H1 (cell line): ENCODE results near the gene STYK1. TPM values are rescaled to one million over a fixed set of nuclear protein-coding genes. Genes with fewer than 3 reads are reported as not detected.

ENCODE experiments used
- CTCF ChIA-PET: fragments of 300-600 bp; sonication (Branson Sonifier 250); formaldehyde crosslinking; loops from one replicate; lab custom pipeline; 2021; ENCODE audit not compliant: partially characterized antibody; lab: Charles Lee
- POLR2A ChIA-PET: fragments of 300-600 bp; sonication (Branson Sonifier 250); formaldehyde crosslinking; loops from one replicate; lab custom pipeline; 2021; ENCODE audit warnings: inconsistent platforms; ENCODE audit not compliant: partially characterized antibody; lab: Charles Lee
- DNase-seq, 2 experiments: peaks; one replicate each; pipeline versions ENCODE4 v3.0.0 to v3.0.0-alpha.2; 2010 to 2022; ENCODE audit warnings: low spot score in 2 of 2, low read depth in 1 of 2, mixed read lengths in 1 of 2
- FAIRE-seq: peaks from 2 replicates; lab custom pipeline; 2011; peaks lifted over from hg19 to GRCh38; lab: Jason Lieb, UNC
- H2AFZ ChIP-seq: 2 replicates; pipeline ENCODE4 v1.8.1; 2012; ENCODE audit warnings: low read length, inconsistent platforms
- H2AK5ac ChIP-seq: 2 replicates; pipeline ENCODE4 v1.6.1; 2013; ENCODE audit warnings: low read depth, low read length
- H2BK120ac ChIP-seq: replicated peaks from 2 replicates; pipeline ENCODE3; 2013; ENCODE audit warnings: low read depth, low read length, inconsistent platforms
- H2BK12ac ChIP-seq: 2 replicates; pipeline ENCODE4 v1.6.1; 2013; ENCODE audit warnings: low read depth, low read length
- H2BK15ac ChIP-seq: 2 replicates; pipeline ENCODE4 v1.6.1; 2013; ENCODE audit warnings: low read length
- H2BK20ac ChIP-seq: 2 replicates; pipeline ENCODE4 v1.6.1; 2013; ENCODE audit warnings: low read length
- H2BK5ac ChIP-seq: 2 replicates; pipeline ENCODE4 v1.6.1; 2013; ENCODE audit warnings: low read depth, low read length
- H3K14ac ChIP-seq: 2 replicates; pipeline ENCODE4 v1.6.1; 2013; ENCODE audit warnings: inconsistent platforms; ENCODE audit not compliant: insufficient read length
- H3K18ac ChIP-seq: 2 replicates; pipeline ENCODE4 v1.6.1; 2013; ENCODE audit warnings: low read length; ENCODE audit errors: extremely low read depth
- H3K23ac ChIP-seq: 2 replicates; pipeline ENCODE4 v1.6.1; 2013; ENCODE audit warnings: inconsistent platforms; ENCODE audit not compliant: insufficient read length
- H3K23me2 ChIP-seq: 2 replicates; pipeline ENCODE4 v1.6.1; 2013; ENCODE audit warnings: low read depth, low read length
- H3K27ac ChIP-seq: 2 replicates; pipeline ENCODE4 v1.6.1; 2011; ENCODE audit warnings: low read depth, low read length, inconsistent platforms
- H3K27me3 ChIP-seq, 4 experiments: replicated peaks in 1 of 4; 1 replicate in 1 of 4; 2 replicates in 3 of 4; pipeline versions ENCODE4 v1.6.1 to v1.8.1; 2011 to 2013; ENCODE audit warnings: low read length in 3 of 4, mild to moderate bottlenecking in 3 of 4, inconsistent platforms in 2 of 4, mixed read lengths in 2 of 4, moderate library complexity in 1 of 4; ENCODE audit not compliant: control insufficient read depth in 3 of 4, insufficient read depth in 3 of 4; ENCODE audit errors: extremely low read depth in 1 of 4
- H3K36me3 ChIP-seq, 4 experiments: 2 replicates each; pipeline versions ENCODE4 v1.6.1 to v1.8.1; 2011 to 2013; ENCODE audit warnings: mild to moderate bottlenecking in 4 of 4, low read length in 3 of 4, moderate library complexity in 2 of 4, control low read depth in 1 of 4, inconsistent platforms in 1 of 4; ENCODE audit not compliant: insufficient read depth in 4 of 4, control insufficient read depth in 2 of 4
- H3K4ac ChIP-seq: replicated peaks from 2 replicates; pipeline ENCODE3; 2013; ENCODE audit warnings: low read length, low read depth, mixed read lengths, inconsistent platforms; ENCODE audit not compliant: insufficient read length
- H3K4me1 ChIP-seq, 4 experiments: replicated peaks in 1 of 4; 1 replicate in 1 of 4; 2 replicates in 3 of 4; pipeline versions ENCODE4 v1.6.1 to v1.8.1; 2011 to 2013; ENCODE audit warnings: low read length in 3 of 4, inconsistent platforms in 2 of 4, mixed read lengths in 1 of 4; ENCODE audit not compliant: insufficient read depth in 4 of 4, control insufficient read depth in 3 of 4
- H3K4me2 ChIP-seq, 2 experiments: 2 replicates each; pipeline versions ENCODE4 v1.6.1 to v1.8.1; 2011 to 2013; ENCODE audit warnings: low read depth in 2 of 2, low read length in 2 of 2, control low read depth in 1 of 2, inconsistent platforms in 1 of 2, mild to moderate bottlenecking in 1 of 2; ENCODE audit not compliant: insufficient read depth in 1 of 2
- H3K4me3 ChIP-seq, 4 experiments: fragments of 200-600, 300-600 bp in 1 of 4; sonication (generic), shearing (Covaris generic), sonication (Bioruptor Twin) in 1 of 4; 2 replicates each; pipeline versions ENCODE4 v1.5.1 to v1.8.1; 2011 to 2016; ENCODE audit warnings: low read length in 4 of 4, low read depth in 3 of 4, control low read depth in 2 of 4, inconsistent platforms in 2 of 4, mild to moderate bottlenecking in 2 of 4, mixed read lengths in 1 of 4, moderate library complexity in 1 of 4; ENCODE audit not compliant: insufficient read depth in 2 of 4; ENCODE audit errors: extremely low read depth in 1 of 4
- H3K56ac ChIP-seq: replicated peaks from 2 replicates; pipeline ENCODE3; 2013; ENCODE audit warnings: low read depth, mild to moderate bottlenecking, mixed read lengths, low read length, inconsistent platforms; ENCODE audit not compliant: insufficient read length
- H3K79me1 ChIP-seq: 2 replicates; pipeline ENCODE4 v1.6.1; 2013; ENCODE audit warnings: low read depth, low read length, control low read depth
- H3K79me2 ChIP-seq, 2 experiments: 2 replicates each; pipeline versions ENCODE4 v1.6.1 to v1.8.1; 2012 to 2013; ENCODE audit warnings: low read length in 2 of 2, mild to moderate bottlenecking in 2 of 2, inconsistent platforms in 1 of 2; ENCODE audit not compliant: insufficient read depth in 2 of 2, control insufficient read depth in 1 of 2
- H3K9ac ChIP-seq, 4 experiments: replicated peaks in 1 of 4; 1 replicate in 1 of 4; 2 replicates in 3 of 4; pipeline versions ENCODE4 v1.6.1 to v1.8.1; 2011 to 2013; ENCODE audit warnings: low read depth in 3 of 4, low read length in 3 of 4, control low read depth in 2 of 4, mild to moderate bottlenecking in 2 of 4, moderate library complexity in 2 of 4, inconsistent platforms in 1 of 4; ENCODE audit errors: extremely low read depth in 1 of 4
- H3K9me3 ChIP-seq, 2 experiments: 2 replicates each; pipeline versions ENCODE4 v1.6.1 to v1.8.1; 2012 to 2013; ENCODE audit warnings: mild to moderate bottlenecking in 2 of 2, moderate library complexity in 2 of 2, control low read depth in 1 of 2, inconsistent platforms in 1 of 2, low read depth in 1 of 2, low read length in 1 of 2, mixed read lengths in 1 of 2; ENCODE audit not compliant: insufficient read depth in 2 of 2
- H4K20me1 ChIP-seq, 2 experiments: replicated peaks in 1 of 2; 2 replicates each; pipeline versions ENCODE3 to v1.8.1; 2011 to 2013; ENCODE audit warnings: inconsistent platforms in 2 of 2, low read length in 2 of 2, mild to moderate bottlenecking in 1 of 2; ENCODE audit not compliant: insufficient read depth in 2 of 2, control insufficient read depth in 1 of 2
- H4K5ac ChIP-seq: 2 replicates; pipeline ENCODE4 v1.6.1; 2013; ENCODE audit warnings: low read length, low read depth, mixed read lengths, inconsistent platforms; ENCODE audit not compliant: insufficient read length
- H4K8ac ChIP-seq: 2 replicates; pipeline ENCODE4 v1.8.0; 2013; ENCODE audit warnings: mild to moderate bottlenecking, moderate library complexity, low read length, inconsistent platforms; ENCODE audit not compliant: insufficient read depth; ENCODE audit errors: extremely low read depth
- H4K91ac ChIP-seq: replicated peaks from 2 replicates; pipeline ENCODE3; 2013; ENCODE audit warnings: low read length, mixed read lengths, inconsistent platforms; ENCODE audit not compliant: insufficient read length
- ASH2L ChIP-seq: fragments of 200-600, 300-600 bp; sonication (generic); IDR thresholded peaks from one replicate; pipeline ENCODE4 v1.7.1; 2017; ENCODE audit warnings: low read length
- ATF3 ChIP-seq: IDR thresholded peaks from 2 replicates; pipeline ENCODE4 v1.6.1; 2011; ENCODE audit warnings: low read depth, mild to moderate bottlenecking, low read length; ENCODE audit not compliant: insufficient read depth
- CBX8 ChIP-seq: fragments of 300-800, 300-1000 bp; sonication (generic); IDR thresholded peaks from 2 replicates; pipeline ENCODE4 v1.7.1; 2016; ENCODE audit warnings: low read depth, low read length, borderline replicate concordance
- FOSL1 ChIP-seq: IDR thresholded peaks from 2 replicates; pipeline ENCODE4 v1.6.1; 2011; ENCODE audit warnings: mild to moderate bottlenecking, low read depth, low read length, moderate library complexity; ENCODE audit not compliant: insufficient read depth
- GTF2F1 ChIP-seq: IDR thresholded peaks from 2 replicates; pipeline ENCODE4 v1.6.1; 2012; ENCODE audit warnings: low read depth, low read length, improper control_type of control experiment, borderline replicate concordance
- RXRA ChIP-seq: IDR thresholded peaks from 2 replicates; pipeline ENCODE4 v1.6.1; 2011; ENCODE audit warnings: low read depth, mild to moderate bottlenecking, low read length, moderate library complexity; ENCODE audit not compliant: insufficient read depth
- SIX5 ChIP-seq: IDR thresholded peaks from 2 replicates; pipeline ENCODE4 v1.6.1; 2011; ENCODE audit warnings: mild to moderate bottlenecking, low read depth, low read length
- SP1 ChIP-seq: IDR thresholded peaks from 2 replicates; pipeline ENCODE4 v1.6.1; 2011; ENCODE audit warnings: low read depth, low read length
- WGBS, 2 experiments: shearing (Covaris generic) in 1 of 2; methylation state at CpG; one replicate each; pipeline versions ENCODE4 v1.1.6 to v1.1.7; 2013 to 2015; ENCODE audit warnings: low lambda C conversion rate in 2 of 2, mixed read lengths in 2 of 2, inconsistent platforms in 1 of 2, low coverage in 1 of 2, missing lambda C conversion rate in 1 of 2; ENCODE audit not compliant: insufficient replicate concordance in 2 of 2, insufficient coverage in 1 of 2, insufficient read length in 1 of 2; ENCODE audit errors: extremely low coverage in 1 of 2, missing lambda C conversion rate in 1 of 2; 5-methylcytosine and 5-hydroxymethylcytosine counted together
- polyA plus RNA-seq, 7 experiments: library from polyadenylated mRNA; depleted of rRNA in 3 of 7; stranded (reverse) in 5 of 7; unstranded in 2 of 7; fragments of >200 nt in 5 of 7; fragments of 200-250 nt in 2 of 7; gene quantifications; 1 replicate in 5 of 7; 2 replicates in 1 of 7; 4 replicates in 1 of 7; pipeline versions ENCODE4 v1.2.1 to v1.2.3, GENCODE V29; 2011 to 2013; ENCODE audit warnings: missing spikeins in 2 of 7, mixed read lengths in 2 of 7
- total RNA-seq: library from RNA; stranded (reverse); fragmentation: NEBNext Ultra II Directional; extraction: Animal tissue kit (Norgen Biotek cat#: 25700); gene quantifications from 2 replicates; pipeline ENCODE4 v1.2.1, GENCODE V29; 2021

The STYK1 gene
- total and polyA plus RNA-seq, 2 of the 8 experiments (the other 6 are each of a cell fraction or from before 2014, with no cell fraction given): 0.38 to 1.1 TPM

DNA sequence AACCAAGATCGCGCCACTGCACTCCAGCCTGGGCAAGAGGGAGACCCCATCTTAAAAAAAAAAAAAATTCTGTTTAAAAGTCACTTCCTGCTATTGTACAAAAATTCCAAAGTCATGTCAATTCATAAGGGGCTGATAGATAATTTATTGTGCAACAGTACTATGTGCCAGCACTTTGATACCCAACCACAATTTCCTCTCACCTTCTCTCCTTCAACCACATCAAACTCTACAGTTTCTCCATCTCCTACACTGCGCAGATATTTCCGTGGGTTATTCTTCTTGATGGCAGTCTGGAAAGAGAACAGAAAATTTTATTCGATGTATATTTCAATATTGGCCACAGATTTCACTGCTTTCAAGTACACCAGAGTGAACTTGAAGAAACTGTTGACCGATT is 41.6 kb upstream of the STYK1 start:
- H3K9me3 ChIP-seq: no peaks in the 10 kb centered on the region
- peaks cover 11 to 71% of the 10 kb centered on the region in 2 experiments for H3K79me2 ChIP-seq
- H3K14ac ChIP-seq: no peak overlapping the region
- no peak overlapping the region for H2BK5ac ChIP-seq
- TF ChIP-seq ATF3 (no peak), ASH2L (no peak), FOSL1 (no peak), SP1 (no peak), SIX5 (no peak), RXRA (no peak), CBX8 (no peak), GTF2F1 (no peak)
- TF ChIP-seq, all 59 proteins: peak for 0
- ChIA-PET POLR2A (interaction anchor here (1.5 kb wide), 1 partner anchor 8 kb away, joined by 6 read pairs; the partner anchor contains the start of gene YBX3), CTCF (no interaction called here)
- Histone ChIP-seq H3K9ac (no peak overlapping the region), H4K5ac (no peak overlapping the region), H3K4me1 (peaks cover 4 to 16% (median 8%) of the 10 kb centered on the region in 4 experiments; a peak in 6 of 7 replicates), H2BK120ac (no peak overlapping the region), H3K79me1 (no peaks in the 10 kb centered on the region), H2BK12ac (no peak overlapping the region), H3K23me2 (no peaks in the 10 kb centered on the region), H4K20me1 (peaks cover 2 to 4% of the 10 kb centered on the region in 2 experiments), H3K4me2 (no peak overlapping the region), H2BK15ac (no peak overlapping the region), H3K27ac (no peak overlapping the region), H4K91ac (no peak overlapping the region), H3K56ac (no peak overlapping the region), H3K18ac (no peak overlapping the region), H3K4ac (no peak overlapping the region), H2AK5ac (no peak overlapping the region), H4K8ac (no peak overlapping the region), H3K27me3 (no peaks in the 10 kb centered on the region), H2AFZ (no peak overlapping the region), H3K36me3 (peaks cover 10 to 66% (median 47%) of the 10 kb centered on the region in 4 experiments), H3K23ac (no peak overlapping the region), H2BK20ac (no peak overlapping the region), H3K4me3 (no peak overlapping the region)
- DNase-seq (no peak), FAIRE-seq (no peak)
- 92 to 100% methylated on average over 1 to 6 of the region's 6 CpGs for WGBS, 2 experiments
